ENCODE data around the gene SLC44A3.
"Not testable (repeated sequence)": the region's sequence is repeated elsewhere in the genome, so short reads cannot be mapped to it uniquely, and the experiment has no call there.

The SLC44A3 gene

GRCh38 chr1:94928293-94928939 lies 108.3 kb downstream of the SLC44A3 start:
- in situ Hi-C loops (cut with MboI; ENCODE audit: low sequenced_read_pairs), result no loop called here

- in situ Hi-C loops (cut with MboI; ENCODE audit: low sequenced_read_pairs), result no loop called here
These were observed 109.4 kb downstream of the SLC44A3 start for GRCh38 chr1:94929351-94930217.

- in situ Hi-C loops (cut with MboI; ENCODE audit: low sequenced_read_pairs), result no loop called here
These were observed 111.2 kb downstream of the SLC44A3 start for GRCh38 chr1:94931254-94931841.

GRCh38 chr1:94934551-94934950 lies 114.4 kb downstream of the SLC44A3 start:
- in situ Hi-C loops (cut with MboI; ENCODE audit: low sequenced_read_pairs), result no loop called here

GRCh38 chr1:94935034-94935433 lies 114.9 kb downstream of the SLC44A3 start:
- in situ Hi-C loops (cut with MboI; ENCODE audit: low sequenced_read_pairs), result no loop called here

GRCh38 chr1:94935476-94935875 lies 115.3 kb downstream of the SLC44A3 start:
- in situ Hi-C loops (cut with MboI; ENCODE audit: low sequenced_read_pairs), result no loop called here

GRCh38 chr1:94936861-94937620 lies 116.9 kb downstream of the SLC44A3 start:
- in situ Hi-C loops (cut with MboI; ENCODE audit: low sequenced_read_pairs), result no loop called here

- in situ Hi-C loops (cut with MboI; ENCODE audit: low sequenced_read_pairs), result no loop called here
These were observed 117.7 kb downstream of the SLC44A3 start for GRCh38 chr1:94937820-94938219.

- in situ Hi-C loops (cut with MboI; ENCODE audit: low sequenced_read_pairs), result no loop called here
These were observed 120.6 kb downstream of the SLC44A3 start for GRCh38 chr1:94940738-94941137.

- in situ Hi-C loops (cut with MboI; ENCODE audit: low sequenced_read_pairs), result not testable (repeated sequence)
These were observed 121.3 kb downstream of the SLC44A3 start for GRCh38 chr1:94941480-94941879.

GRCh38 chr1:94942171-94943128 lies 122.3 kb downstream of the SLC44A3 start:
- in situ Hi-C loops (cut with MboI; ENCODE audit: low sequenced_read_pairs), result no loop called here
